ENCODE measurements around the gene ZNHIT2. TPM values are rescaled to one million over a fixed set of nuclear protein-coding genes. Genes with fewer than 3 reads are reported as not detected.

Gene ZNHIT2
- total RNA-seq, 1 donor from 2014 or later = 11.1 TPM

GRCh38 chr11:65111159-65111743 is 6.2 kb downstream of the ZNHIT2 start:
- no peak for TF ChIP-seq CTCF (IDR thresholded peaks at IDR 0.05; ENCODE audit: insufficient read depth, low read length, severe bottlenecking)
- no peak overlapping the region for H3K4me3 ChIP-seq (ENCODE audit: low read depth, low read length)
- no peak for DNase-seq (ENCODE audit: low read depth)
- H3K27me3 ChIP-seq (ENCODE audit: control insufficient read depth, insufficient read depth, low read length) = no peaks in the 10 kb centered on the region
- FAIRE-seq = no peak
- H3K36me3 ChIP-seq (ENCODE audit: control insufficient read depth, insufficient read depth, low read length) = peaks cover 14% of the 10 kb centered on the region

- H3K27me3 ChIP-seq (ENCODE audit: control insufficient read depth, insufficient read depth, low read length) = no peaks in the 10 kb centered on the region
- H3K36me3 ChIP-seq (ENCODE audit: control insufficient read depth, insufficient read depth, low read length) = peaks cover 10% of the 10 kb centered on the region
- peak; percentile 96 for TF ChIP-seq CTCF (IDR thresholded peaks at IDR 0.05; ENCODE audit: insufficient read depth, low read length, severe bottlenecking)
- DNase-seq (ENCODE audit: low read depth) = peak; percentile 72
- H3K4me3 ChIP-seq (ENCODE audit: low read depth, low read length) = no peak overlapping the region
- peak; percentile 89 for FAIRE-seq
Observed at GRCh38 chr11:65110354-65110861, 7.1 kb downstream of the ZNHIT2 start.

- H3K36me3 ChIP-seq (ENCODE audit: control insufficient read depth, insufficient read depth, low read length) = peaks cover 9% of the 10 kb centered on the region
- H3K4me3 ChIP-seq (ENCODE audit: low read depth, low read length) = no peak overlapping the region
- no peak for DNase-seq (ENCODE audit: low read depth)
- no peak for FAIRE-seq
- no peak for TF ChIP-seq CTCF (IDR thresholded peaks at IDR 0.05; ENCODE audit: insufficient read depth, low read length, severe bottlenecking)
- H3K27me3 ChIP-seq (ENCODE audit: control insufficient read depth, insufficient read depth, low read length) = no peaks in the 10 kb centered on the region
Observed at GRCh38 chr11:65109231-65110198, 8.0 kb downstream of the ZNHIT2 start.

- H3K36me3 ChIP-seq (ENCODE audit: control insufficient read depth, insufficient read depth, low read length) = peaks cover 9% of the 10 kb centered on the region
- no peak overlapping the region for H3K4me3 ChIP-seq (ENCODE audit: low read depth, low read length)
- no peaks in the 10 kb centered on the region for H3K27me3 ChIP-seq (ENCODE audit: control insufficient read depth, insufficient read depth, low read length)
- FAIRE-seq (no peak), DNase-seq (ENCODE audit: low read depth) (no peak)
- no peak for TF ChIP-seq CTCF (IDR thresholded peaks at IDR 0.05; ENCODE audit: insufficient read depth, low read length, severe bottlenecking)
Observed at GRCh38 chr11:65108469-65109123, 8.9 kb downstream of the ZNHIT2 start.

- DNase-seq (ENCODE audit: low read depth) = no peak
- no peaks in the 10 kb centered on the region for H3K27me3 ChIP-seq (ENCODE audit: control insufficient read depth, insufficient read depth, low read length)
- peaks cover 9% of the 10 kb centered on the region for H3K36me3 ChIP-seq (ENCODE audit: control insufficient read depth, insufficient read depth, low read length)
- no peak for TF ChIP-seq CTCF (IDR thresholded peaks at IDR 0.05; ENCODE audit: insufficient read depth, low read length, severe bottlenecking)
- no peak for FAIRE-seq
- no peak overlapping the region for H3K4me3 ChIP-seq (ENCODE audit: low read depth, low read length)
Observed at GRCh38 chr11:65107751-65108468, 9.6 kb downstream of the ZNHIT2 start.
